ENCODE data around the gene GPR119.
"Not testable (repeated sequence)": the region's sequence is repeated elsewhere in the genome, so short reads cannot be mapped to it uniquely, and the experiment has no call there.

GPR119 gene

GRCh38 chrX:130351567-130351966, 33.9 kb downstream of the GPR119 start:
- Histone ChIP-seq H3K4me3 (no peak overlapping the region), H3K4me2 (no peak overlapping the region), H3K9me3 (replicated peaks in 1 of 11) (peaks cover 0 to 7% (median 0%) of the 10 kb centered on the region in 11 experiments; a peak in 5 of 22 replicates), H3K4me1 (no peaks in the 10 kb centered on the region), H4K20me1 (no peaks in the 10 kb centered on the region; a peak in 1 of 22 replicates), H3K36me3 (peaks cover 0 to 28% (median 8%) of the 10 kb centered on the region in 11 experiments; a peak in 7 of 22 replicates), H3K9ac (no peak overlapping the region), H3K27me3 (peaks cover 65 to 95% (median 88%) of the 10 kb centered on the region in 11 experiments), H3K27ac (no peak overlapping the region)
- TF ChIP-seq Cebpa-rat (IDR thresholded peaks at IDR 0.05), result no peak

GRCh38 chrX:130347321-130347720, 38.2 kb downstream of the GPR119 start:
- Histone ChIP-seq H3K9ac (no peak overlapping the region), H3K4me2 (no peak overlapping the region), H4K20me1 (no peaks in the 10 kb centered on the region; a peak in 1 of 22 replicates), H3K27ac (no peak overlapping the region), H3K27me3 (peaks cover 85 to 98% (median 95%) of the 10 kb centered on the region in 11 experiments), H3K36me3 (peaks cover 0 to 25% (median 8%) of the 10 kb centered on the region in 11 experiments; a peak in 7 of 22 replicates), H3K9me3 (replicated peaks in 1 of 11) (peaks cover 0 to 6% (median 0%) of the 10 kb centered on the region in 11 experiments; a peak in 5 of 22 replicates), H3K4me1 (peaks cover 0 to 13% (median 0%) of the 10 kb centered on the region in 10 experiments; a peak in 3 of 20 replicates), H3K4me3 (no peak overlapping the region)
- TF ChIP-seq Cebpa-rat (IDR thresholded peaks at IDR 0.05), result no peak

- Histone ChIP-seq H3K36me3 (no peaks in the 10 kb centered on the region), H3K9me3 (replicated peaks in 1 of 11) (peaks cover 0 to 5% (median 0%) of the 10 kb centered on the region in 11 experiments; a peak in 1 of 22 replicates), H4K20me1 (no peaks in the 10 kb centered on the region), H3K4me1 (peaks cover 0 to 25% (median 10%) of the 10 kb centered on the region in 10 experiments; a peak in 9 of 20 replicates), H3K4me3 (no peak overlapping the region), H3K9ac (no peak overlapping the region), H3K4me2 (no peak overlapping the region), H3K27me3 (peaks cover 83 to 100% (median 97%) of the 10 kb centered on the region in 11 experiments), H3K27ac (no peak overlapping the region)
- TF ChIP-seq Cebpa-rat (IDR thresholded peaks at IDR 0.05), result no peak
Observed at GRCh38 chrX:130343411-130343810, 42.1 kb downstream of the GPR119 start.

- Histone ChIP-seq H4K20me1 (no peaks in the 10 kb centered on the region), H3K27ac (peak overlapping the region in 10 of 11 experiments; percentile 51 to 85 (median 80); a peak in 17 of 22 replicates)
Observed at GRCh38 chrX:130340271-130340670, 45.2 kb downstream of the GPR119 start.

GRCh38 chrX:130339408-130340222, 45.9 kb downstream of the GPR119 start, which contains the start of gene SLC25A14:
SLC25A14 (plus strand) TSS chrX:130339919; CDS start chrX:130340279, 360 bp downstream.
- Histone ChIP-seq H3K9ac (peak within 1 kb of the TSS; percentile 73 to 82 (median 80)), H3K4me3 (peak within 1 kb of the TSS; percentile 62 to 77 (median 73)), H3K4me1 (peaks cover 0 to 12% (median 9%) of the 10 kb centered on the region in 10 experiments; a peak in 8 of 20 replicates), H4K20me1 (no peaks in the 10 kb centered on the region), H3K9me3 (replicated peaks in 1 of 11) (peaks cover 0 to 5% (median 0%) of the 10 kb centered on the region in 11 experiments; a peak in 1 of 22 replicates), H3K36me3 (no peaks in the 10 kb centered on the region), H3K4me2 (peak within 1 kb of the TSS; percentile 62 to 83 (median 76)), H3K27me3 (peaks cover 70 to 98% (median 94%) of the 10 kb centered on the region in 11 experiments), H3K27ac (peak within 1 kb of the TSS; percentile 51 to 85 (median 78); a peak in 21 of 22 replicates)
- TF ChIP-seq Cebpa-rat (IDR thresholded peaks at IDR 0.05), result no peak

More at GRCh38 chrX:130340271-130340670, 45.2 kb downstream of the GPR119 start:
- Histone ChIP-seq H3K27me3 (peaks cover 73 to 100% (median 96%) of the 10 kb centered on the region in 11 experiments), H3K4me2 (peak overlapping the region; percentile 62 to 83 (median 76)), H3K9me3 (replicated peaks in 1 of 11) (peaks cover 0 to 5% (median 0%) of the 10 kb centered on the region in 11 experiments; a peak in 1 of 22 replicates), H3K4me1 (peaks cover 0 to 19% (median 9%) of the 10 kb centered on the region in 10 experiments; a peak in 9 of 20 replicates), H3K4me3 (peak overlapping the region; percentile 62 to 77 (median 73)), H3K9ac (peak overlapping the region; percentile 73 to 82 (median 80)), H3K36me3 (no peaks in the 10 kb centered on the region)
- TF ChIP-seq Cebpa-rat (IDR thresholded peaks at IDR 0.05), result no peak

GRCh38 chrX:130338869-130339268, 46.6 kb downstream of the GPR119 start:
- not testable (repeated sequence) for H3K36me3 ChIP-seq; H4K20me1 ChIP-seq; H3K9me3 ChIP-seq (replicated peaks in 1 of 11)
- H3K4me1 ChIP-seq, result peaks cover 0 to 12% (median 9%) of the 10 kb centered on the region in 10 experiments; a peak in 8 of 20 replicates
- H3K27ac ChIP-seq, result peak overlapping the region in 9 of 11 experiments; percentile 71 to 85 (median 81); a peak in 14 of 22 replicates
- peak overlapping the region; percentile 62 to 83 (median 71) for H3K4me2 ChIP-seq
- H3K9ac ChIP-seq, result peak overlapping the region in 9 of 11 experiments; percentile 73 to 82 (median 80); a peak in 11 of 22 replicates
- peak overlapping the region; percentile 62 to 77 (median 73); a peak in 17 of 20 replicates for H3K4me3 ChIP-seq
- peaks cover 70 to 98% (median 94%) of the 10 kb centered on the region in 11 experiments for H3K27me3 ChIP-seq

GRCh38 chrX:130336531-130336930, 48.9 kb downstream of the GPR119 start:
- H3K9me3 ChIP-seq (replicated peaks in 1 of 11), result peaks cover 0 to 5% (median 0%) of the 10 kb centered on the region in 11 experiments; a peak in 1 of 22 replicates
- TF ChIP-seq Cebpa-rat (IDR thresholded peaks at IDR 0.05), result no peak
- peaks cover 0 to 12% (median 9%) of the 10 kb centered on the region in 10 experiments; a peak in 8 of 20 replicates for H3K4me1 ChIP-seq
- no peaks in the 10 kb centered on the region; a peak in 1 of 22 replicates for H4K20me1 ChIP-seq
- no peak overlapping the region for H3K9ac ChIP-seq
- no peak overlapping the region for H3K27ac ChIP-seq
- H3K27me3 ChIP-seq, result peaks cover 66 to 98% (median 92%) of the 10 kb centered on the region in 11 experiments
- H3K36me3 ChIP-seq, result no peaks in the 10 kb centered on the region
- no peak overlapping the region for H3K4me2 ChIP-seq
- H3K4me3 ChIP-seq, result no peak overlapping the region
